Calu3 (cell line): ENCODE results near the gene BNIPL. TPM values are rescaled to one million over a fixed set of nuclear protein-coding genes. Genes with fewer than 3 reads are reported as not detected.

Experiments
- BruUV-seq: library from RNA; stranded (reverse); fragments of 400-500 nt; replicated peaks from 2 replicates; lab custom pipeline; 2021; lab: Mats Ljungman, UMichigan
- CTCF ChIA-PET: fragments of 300-600 bp; sonication (Branson Sonifier 250); formaldehyde crosslinking; loops from one replicate; lab custom pipeline; 2022; ENCODE audit warnings: antibody characterized with exemption; lab: Charles Lee
- DNase-seq: peaks from one replicate; pipeline ENCODE4 v3.0.0; 2022
- H3K27ac Mint-ChIP-seq: one replicate; pipeline ENCODE4 v1.8.0; 2022; ENCODE audit warnings: mixed read lengths; ENCODE audit not compliant: unreplicated experiment
- H3K27me3 Mint-ChIP-seq: one replicate; pipeline ENCODE4 v1.8.0; 2022; ENCODE audit warnings: mixed read lengths; ENCODE audit not compliant: unreplicated experiment
- H3K36me3 Mint-ChIP-seq: one replicate; pipeline ENCODE4 v1.8.0; 2022; ENCODE audit warnings: mild to moderate bottlenecking, moderate library complexity, mixed read lengths; ENCODE audit not compliant: insufficient read depth, unreplicated experiment
- H3K4me1 Mint-ChIP-seq: one replicate; pipeline ENCODE4 v1.8.0; 2022; ENCODE audit warnings: mild to moderate bottlenecking, low read depth, mixed read lengths; ENCODE audit not compliant: unreplicated experiment
- H3K4me3 Mint-ChIP-seq: one replicate; pipeline ENCODE4 v1.8.0; 2022; ENCODE audit warnings: mild to moderate bottlenecking, low read depth, moderate library complexity, mixed read lengths; ENCODE audit not compliant: unreplicated experiment
- H3K9me3 Mint-ChIP-seq: one replicate; pipeline ENCODE4 v1.8.0; 2022; ENCODE audit warnings: low read depth, mixed read lengths; ENCODE audit not compliant: unreplicated experiment
- intact Hi-C: fragments of 100-400 bp; cut with micrococcal nuclease; formaldehyde crosslinking; loops from one replicate; pipeline ENCODE4 v1.10.0; 2022; ENCODE audit not compliant: unreplicated experiment
- total RNA-seq: library from RNA; stranded (reverse); gene quantifications from 2 replicates; pipeline ENCODE4 v1.2.3, GENCODE V29; 2022
- TF ChIP-seq, protein P1 (sequence below): fragments of 200-600 bp; IDR thresholded peaks from one replicate; pipeline ENCODE4 v1.8.0; 2022; ENCODE audit warnings: antibody characterized with exemption; ENCODE audit not compliant: unreplicated experiment

Gene BNIPL
- total RNA-seq, 1 experiment from 2014 or later, result 2.4 TPM

DNA sequence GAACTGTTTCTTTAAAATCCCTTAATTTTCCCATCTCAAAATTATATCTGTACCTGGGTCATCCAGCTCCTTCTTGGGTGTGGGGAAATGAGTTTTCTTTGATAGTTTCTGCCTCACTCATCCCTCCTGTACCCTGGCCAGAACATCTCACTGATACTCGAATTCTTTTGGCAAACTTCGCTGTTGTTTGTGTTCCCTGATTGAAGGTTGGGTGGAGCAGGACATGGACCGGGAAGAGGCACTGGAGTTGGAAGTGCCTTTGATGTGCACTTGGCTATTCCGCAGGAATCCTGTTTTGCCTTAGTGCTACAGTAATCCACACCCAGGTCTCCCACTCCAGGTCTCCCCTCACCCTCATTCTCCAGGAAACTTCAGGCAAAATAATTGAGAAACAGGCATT is 40.9 kb upstream of the BNIPL start:
- no peak for DNase-seq
- TF ChIP-seq, protein P1, sequence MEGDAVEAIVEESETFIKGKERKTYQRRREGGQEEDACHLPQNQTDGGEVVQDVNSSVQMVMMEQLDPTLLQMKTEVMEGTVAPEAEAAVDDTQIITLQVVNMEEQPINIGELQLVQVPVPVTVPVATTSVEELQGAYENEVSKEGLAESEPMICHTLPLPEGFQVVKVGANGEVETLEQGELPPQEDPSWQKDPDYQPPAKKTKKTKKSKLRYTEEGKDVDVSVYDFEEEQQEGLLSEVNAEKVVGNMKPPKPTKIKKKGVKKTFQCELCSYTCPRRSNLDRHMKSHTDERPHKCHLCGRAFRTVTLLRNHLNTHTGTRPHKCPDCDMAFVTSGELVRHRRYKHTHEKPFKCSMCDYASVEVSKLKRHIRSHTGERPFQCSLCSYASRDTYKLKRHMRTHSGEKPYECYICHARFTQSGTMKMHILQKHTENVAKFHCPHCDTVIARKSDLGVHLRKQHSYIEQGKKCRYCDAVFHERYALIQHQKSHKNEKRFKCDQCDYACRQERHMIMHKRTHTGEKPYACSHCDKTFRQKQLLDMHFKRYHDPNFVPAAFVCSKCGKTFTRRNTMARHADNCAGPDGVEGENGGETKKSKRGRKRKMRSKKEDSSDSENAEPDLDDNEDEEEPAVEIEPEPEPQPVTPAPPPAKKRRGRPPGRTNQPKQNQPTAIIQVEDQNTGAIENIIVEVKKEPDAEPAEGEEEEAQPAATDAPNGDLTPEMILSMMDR, result no peak
- CTCF ChIA-PET, result interaction anchor here (0.8 to 2.4 kb wide), 4 partner anchors 11 to 88 kb away, joined by 4 to 32 read pairs (median 17); partner anchors contain the start of genes ANXA9, MINDY1 and SETDB1
- intact Hi-C loops, result no loop called here
- H3K27me3 Mint-ChIP-seq, result no peaks in the 10 kb centered on the region
- H3K27ac Mint-ChIP-seq, result no peak overlapping the region
- no TSS peak for BruUV-seq
- H3K36me3 Mint-ChIP-seq, result peaks cover 17% of the 10 kb centered on the region
- no peak overlapping the region for H3K4me3 Mint-ChIP-seq
- no peaks in the 10 kb centered on the region for H3K9me3 Mint-ChIP-seq
- no peaks in the 10 kb centered on the region for H3K4me1 Mint-ChIP-seq

DNA sequence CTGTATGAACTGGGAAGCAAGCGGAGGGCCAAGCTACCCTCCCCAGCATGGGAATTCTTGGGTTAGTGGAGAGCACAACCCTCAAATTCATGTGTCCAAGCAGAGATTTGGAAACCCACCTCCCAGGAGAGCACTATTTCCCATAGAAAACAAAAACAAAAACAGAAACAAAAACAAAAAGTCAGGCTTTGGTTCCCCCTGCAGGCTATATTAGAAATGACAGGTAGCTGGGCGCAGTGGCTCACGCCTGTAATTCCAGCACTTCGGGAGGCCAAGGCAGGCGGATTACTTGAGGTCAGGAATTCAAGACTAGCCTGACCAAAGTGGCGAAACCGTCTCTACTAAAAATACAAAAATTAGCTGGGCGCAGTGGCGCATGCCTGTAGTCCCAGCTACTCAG is 40.5 kb upstream of the BNIPL start:
- Mint-ChIP-seq H3K4me3 (no peak overlapping the region), H3K4me1 (no peaks in the 10 kb centered on the region), H3K36me3 (peaks cover 17% of the 10 kb centered on the region), H3K9me3 (no peaks in the 10 kb centered on the region), H3K27me3 (no peaks in the 10 kb centered on the region), H3K27ac (no peak overlapping the region)
- CTCF ChIA-PET, result interaction anchor here (0.6 to 2.4 kb wide), 10 partner anchors 11 to 603 kb away, joined by 3 to 32 read pairs (median 4); partner anchors contain the start of genes ANXA9, MINDY1 and SETDB1
- intact Hi-C loops, result loop anchor here (1.0 kb wide), 1 partner anchor 17 kb away; no protein-coding TSS in a partner anchor
- TF ChIP-seq, protein P1, result peak; percentile 90
- peak; percentile 41 for DNase-seq
- BruUV-seq, result no TSS peak

GRCh38 chr1:150997126-150997872 is 39.1 kb upstream of the BNIPL start:
- Mint-ChIP-seq H3K9me3 (no peaks in the 10 kb centered on the region), H3K4me1 (no peaks in the 10 kb centered on the region), H3K27ac (no peak overlapping the region), H3K4me3 (no peak overlapping the region), H3K27me3 (no peaks in the 10 kb centered on the region), H3K36me3 (peaks cover 17% of the 10 kb centered on the region)
- intact Hi-C loops, result no loop called here
- no TSS peak for BruUV-seq
- CTCF ChIA-PET, result interaction anchor here (0.6 to 2.1 kb wide), 3 partner anchors 9 to 581 kb away, joined by 3 to 26 read pairs (median 3); partner anchors contain the start of gene MINDY1
- TF ChIP-seq, protein P1, result no peak
- DNase-seq, result no peak

DNA sequence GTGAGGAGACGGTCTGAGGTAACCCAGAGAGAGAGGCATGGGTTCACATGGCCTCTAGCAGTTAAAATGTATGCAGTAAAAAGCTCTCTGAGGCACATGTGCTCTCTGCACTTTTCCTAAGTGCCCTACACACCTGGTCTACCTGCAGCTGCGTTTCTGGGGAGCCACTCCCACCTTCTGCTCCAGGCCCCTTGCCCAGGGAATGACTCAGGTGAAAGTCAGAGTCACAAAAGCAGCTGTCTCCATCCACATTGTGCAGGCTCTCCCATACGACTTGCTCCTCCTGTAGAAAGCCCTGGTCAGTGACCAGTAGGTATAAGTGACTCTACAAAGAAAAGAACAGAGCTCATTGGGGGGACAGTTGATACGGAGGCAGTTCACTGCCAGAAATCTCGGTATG is 38.4 kb upstream of the BNIPL start:
- Mint-ChIP-seq H3K4me3 (no peak overlapping the region), H3K4me1 (no peaks in the 10 kb centered on the region), H3K27me3 (no peaks in the 10 kb centered on the region), H3K9me3 (no peaks in the 10 kb centered on the region), H3K36me3 (peaks cover 17% of the 10 kb centered on the region), H3K27ac (no peak overlapping the region)
- intact Hi-C loops, result no loop called here
- BruUV-seq, result no TSS peak
- CTCF ChIA-PET, result interaction anchor here (1.1 kb wide), 1 partner anchor 8 kb away, joined by 3 read pairs; the partner anchor contains the start of gene MINDY1
- TF ChIP-seq, protein P1, result no peak
- no peak for DNase-seq
